HG03457 (cell line): ENCODE data around the gene PROX1.

Experiments used
- ATAC-seq: cut with Tn5 transposase; IDR thresholded peaks from one replicate; pipeline ENCODE4 v1.9.1; 2021; ENCODE audit warnings: moderate number of reproducible peaks; ENCODE audit not compliant: unreplicated experiment

The PROX1 gene

GRCh38 chr1:213997038-213997771 lies 9.4 kb downstream of the PROX1 start:
- no peak for ATAC-seq

GRCh38 chr1:213997772-213998107 lies 10.0 kb downstream of the PROX1 start:
- no peak for ATAC-seq

DNA sequence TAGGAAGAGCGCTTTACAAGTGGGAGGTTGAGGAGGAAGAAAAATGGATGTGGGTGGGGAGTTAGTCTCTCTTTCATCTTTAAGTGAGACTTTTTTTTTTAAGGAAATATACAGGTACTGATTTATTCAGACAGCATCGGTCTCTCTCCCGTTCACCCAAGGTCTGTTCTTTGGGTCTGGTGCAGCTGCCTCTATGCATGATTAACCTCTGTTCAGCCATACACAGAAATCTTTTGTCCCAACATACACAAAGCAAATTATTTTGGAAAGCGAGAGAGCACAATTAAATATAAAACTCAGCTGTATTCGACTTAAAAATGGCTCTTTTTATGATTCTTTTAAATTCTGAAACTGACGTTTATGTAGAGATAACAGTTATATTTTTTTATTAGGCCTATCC lies 11.0 kb downstream of the PROX1 start:
- ATAC-seq: no peak

DNA sequence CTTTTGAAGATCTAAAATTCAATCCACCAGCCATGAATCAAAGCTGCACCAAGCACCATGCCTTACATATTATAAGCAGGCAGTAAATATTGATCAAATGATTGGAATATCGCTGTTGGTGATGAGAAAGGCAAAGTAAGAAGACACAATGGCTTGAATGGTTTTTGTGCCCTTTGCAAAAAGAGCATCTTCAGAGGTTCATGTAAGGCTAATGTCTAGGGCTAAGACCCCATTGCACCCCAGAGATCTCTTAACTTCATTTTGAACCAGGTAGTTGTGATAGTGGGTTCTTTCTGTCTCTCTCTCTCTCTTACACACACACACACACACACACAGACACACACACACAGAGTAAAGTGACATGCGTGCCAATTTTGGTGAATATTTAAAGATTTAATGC lies 12.0 kb downstream of the PROX1 start:
- ATAC-seq: no peak

GRCh38 chr1:214002060-214002459 lies 14.3 kb downstream of the PROX1 start:
- no peak for ATAC-seq

- ATAC-seq: no peak
These were observed 14.7 kb downstream of the PROX1 start for GRCh38 chr1:214002472-214002871.

GRCh38 chr1:214003233-214003632 lies 15.5 kb downstream of the PROX1 start:
- ATAC-seq: no peak

DNA sequence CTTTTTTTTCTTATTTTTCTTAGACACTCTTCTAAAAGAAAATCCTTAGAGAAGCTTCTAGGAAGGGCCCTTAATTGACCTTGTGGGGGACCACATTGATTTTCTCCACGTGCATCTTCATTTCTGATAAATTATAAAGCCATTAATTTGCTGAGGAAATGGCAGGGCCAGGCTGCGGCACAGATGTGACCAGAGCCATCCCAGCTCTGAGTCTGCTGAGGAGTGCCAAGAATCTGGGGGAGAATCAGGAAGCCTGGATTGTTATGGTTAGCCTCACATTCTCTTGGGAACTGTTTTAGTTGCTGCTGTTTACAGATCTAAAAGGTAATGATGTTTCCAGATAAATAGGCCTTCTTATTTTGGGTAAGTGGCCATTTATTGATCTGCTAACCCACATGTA lies 16.2 kb downstream of the PROX1 start:
- ATAC-seq: no peak

GRCh38 chr1:214004795-214005194 lies 17.0 kb downstream of the PROX1 start:
- ATAC-seq: no peak

DNA sequence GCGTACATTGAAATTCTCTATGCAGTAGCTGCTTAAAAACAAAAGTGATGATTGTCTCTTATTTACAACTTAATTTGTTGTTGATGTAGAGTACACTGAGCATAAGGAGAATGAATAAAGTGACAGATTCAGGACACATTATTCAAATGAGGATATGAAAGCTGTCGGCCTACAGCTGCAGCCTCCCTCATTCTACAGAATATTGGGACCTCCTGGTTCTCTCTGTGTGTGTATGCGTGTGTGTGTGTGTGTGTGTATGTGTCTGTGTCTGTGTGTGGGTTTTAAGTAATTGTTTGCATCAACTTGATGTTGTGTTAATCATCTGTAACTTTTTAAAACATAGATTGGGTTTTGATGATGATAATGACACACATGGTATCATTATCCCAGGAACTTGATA lies 17.9 kb downstream of the PROX1 start:
- no peak for ATAC-seq

DNA sequence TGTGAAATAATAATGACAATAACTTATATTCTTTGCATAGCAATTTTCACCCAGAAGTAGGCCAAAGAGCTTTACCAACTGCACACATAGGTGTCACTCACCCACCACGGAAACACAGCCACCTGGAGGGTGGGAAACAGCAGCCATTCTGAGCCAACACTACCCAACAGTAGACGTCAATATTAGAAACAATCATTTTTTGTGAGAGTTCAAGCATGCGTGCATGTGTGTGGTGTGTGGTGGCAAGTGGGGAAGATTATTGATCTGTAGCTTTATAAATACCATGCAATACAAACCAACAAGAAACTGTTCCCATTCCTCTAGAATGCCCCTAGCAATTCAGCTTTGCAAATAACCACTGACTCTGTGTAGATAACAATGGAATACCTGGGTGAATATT lies 19.1 kb downstream of the PROX1 start:
- no peak for ATAC-seq

DNA sequence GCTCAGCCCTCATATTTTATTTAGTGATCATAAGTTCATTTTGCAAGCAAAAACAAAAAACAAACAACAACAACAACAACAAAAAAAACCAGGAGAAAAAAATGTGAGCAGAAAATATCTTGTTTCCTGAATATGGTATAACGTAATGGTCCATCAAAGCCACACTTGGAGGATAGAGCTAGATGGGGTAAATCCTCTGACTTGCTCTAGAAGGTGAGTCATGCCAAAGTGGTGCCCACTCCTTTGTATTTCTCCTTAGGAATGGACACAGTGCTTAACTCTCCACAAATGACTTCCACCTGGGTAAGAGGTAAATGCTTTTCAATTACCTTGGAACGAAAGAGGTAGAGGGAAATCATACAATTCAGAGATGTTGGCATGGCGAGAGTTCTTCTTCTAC lies 20.6 kb downstream of the PROX1 start:
- ATAC-seq: no peak

DNA sequence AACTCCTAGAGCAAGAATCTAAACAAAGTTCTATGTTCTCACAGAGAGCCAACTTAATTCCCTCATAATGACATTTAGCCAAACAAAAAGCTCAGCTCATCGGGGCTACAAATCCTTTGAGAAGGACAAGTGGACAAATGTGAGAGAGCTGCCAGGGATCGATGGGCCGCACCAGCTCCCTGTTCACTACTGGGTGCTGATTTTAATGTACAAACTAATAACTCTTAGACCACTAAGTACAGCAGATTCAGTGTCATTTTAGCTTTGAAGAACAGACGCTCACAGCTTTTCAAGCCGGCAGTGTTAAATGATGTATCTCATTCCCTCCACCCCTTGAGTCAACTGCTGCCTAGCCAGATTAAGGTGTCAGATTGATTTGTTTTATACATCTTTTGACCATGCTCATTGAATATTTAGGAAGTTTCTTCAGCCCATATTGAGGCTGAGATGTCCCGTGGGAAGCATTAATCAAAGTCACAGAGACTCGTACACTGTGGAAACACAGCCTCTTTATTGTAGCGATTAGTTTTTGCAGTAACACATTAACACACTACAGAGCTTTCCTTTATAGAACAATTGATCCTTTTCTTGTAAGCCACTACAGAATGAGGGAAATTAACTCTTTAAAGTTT lies 21.1 kb downstream of the PROX1 start:
- ATAC-seq: no peak

GRCh38 chr1:214009423-214010196 lies 21.8 kb downstream of the PROX1 start:
- no peak for ATAC-seq

GRCh38 chr1:214010197-214010573 lies 22.4 kb downstream of the PROX1 start:
- ATAC-seq: no peak

DNA sequence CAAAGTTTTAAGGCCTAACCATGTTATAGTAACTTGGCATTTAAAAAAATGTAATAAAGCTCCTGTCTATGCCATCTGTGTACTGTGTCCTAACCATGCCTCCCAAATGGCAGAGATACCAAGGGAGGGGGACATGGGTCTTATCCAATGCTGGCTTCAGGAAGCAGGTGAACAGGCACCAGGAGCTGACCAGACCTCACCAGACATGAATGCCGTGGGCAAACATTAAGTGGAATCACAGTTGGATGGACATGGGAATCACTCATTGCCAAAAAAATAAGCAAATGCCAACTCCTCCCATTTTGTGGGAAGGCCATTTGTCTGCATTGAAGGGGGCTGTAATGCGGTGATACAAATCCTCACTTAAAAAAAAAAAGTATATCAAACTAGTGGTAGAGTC lies 22.9 kb downstream of the PROX1 start:
- no peak for ATAC-seq

GRCh38 chr1:214012418-214012817 lies 24.6 kb downstream of the PROX1 start:
- no peak for ATAC-seq

DNA sequence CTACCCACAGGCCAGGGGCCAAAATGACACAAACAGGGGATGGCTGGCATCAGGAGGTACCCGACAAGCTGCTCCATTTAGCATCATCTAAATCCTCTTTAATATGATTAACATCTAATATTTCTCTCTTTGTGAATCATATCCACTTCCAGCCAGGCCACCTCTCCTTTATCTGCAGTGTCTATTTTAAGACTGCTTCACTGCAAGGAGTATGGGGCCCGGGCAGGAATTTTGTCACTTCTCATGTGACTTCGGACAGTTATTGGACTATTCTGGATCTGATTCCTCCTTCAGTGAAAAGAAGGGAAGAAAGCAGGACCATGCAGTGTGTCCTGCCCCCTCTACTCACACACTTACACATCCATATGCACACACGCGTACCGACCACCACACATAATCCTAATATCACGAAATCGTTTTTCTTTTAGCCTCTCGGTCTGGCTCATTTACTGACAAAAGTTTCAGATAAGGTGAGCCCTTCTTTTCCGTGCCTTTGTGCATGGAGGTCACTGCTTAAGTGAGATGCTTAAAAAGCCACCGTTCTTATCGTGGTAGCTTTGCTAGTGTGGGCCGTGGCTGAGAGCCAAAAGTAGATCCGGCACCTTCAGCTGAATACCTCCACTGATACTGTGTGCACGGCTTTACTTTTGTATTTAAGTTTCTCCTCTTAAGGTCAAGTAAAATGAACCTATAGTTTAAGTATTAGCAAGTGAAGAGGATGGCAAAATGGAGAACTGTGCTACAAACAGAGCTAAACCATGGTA lies 26.0 kb downstream of the PROX1 start:
- ATAC-seq: no peak

GRCh38 chr1:214014730-214015129 lies 27.0 kb downstream of the PROX1 start:
- ATAC-seq: no peak

DNA sequence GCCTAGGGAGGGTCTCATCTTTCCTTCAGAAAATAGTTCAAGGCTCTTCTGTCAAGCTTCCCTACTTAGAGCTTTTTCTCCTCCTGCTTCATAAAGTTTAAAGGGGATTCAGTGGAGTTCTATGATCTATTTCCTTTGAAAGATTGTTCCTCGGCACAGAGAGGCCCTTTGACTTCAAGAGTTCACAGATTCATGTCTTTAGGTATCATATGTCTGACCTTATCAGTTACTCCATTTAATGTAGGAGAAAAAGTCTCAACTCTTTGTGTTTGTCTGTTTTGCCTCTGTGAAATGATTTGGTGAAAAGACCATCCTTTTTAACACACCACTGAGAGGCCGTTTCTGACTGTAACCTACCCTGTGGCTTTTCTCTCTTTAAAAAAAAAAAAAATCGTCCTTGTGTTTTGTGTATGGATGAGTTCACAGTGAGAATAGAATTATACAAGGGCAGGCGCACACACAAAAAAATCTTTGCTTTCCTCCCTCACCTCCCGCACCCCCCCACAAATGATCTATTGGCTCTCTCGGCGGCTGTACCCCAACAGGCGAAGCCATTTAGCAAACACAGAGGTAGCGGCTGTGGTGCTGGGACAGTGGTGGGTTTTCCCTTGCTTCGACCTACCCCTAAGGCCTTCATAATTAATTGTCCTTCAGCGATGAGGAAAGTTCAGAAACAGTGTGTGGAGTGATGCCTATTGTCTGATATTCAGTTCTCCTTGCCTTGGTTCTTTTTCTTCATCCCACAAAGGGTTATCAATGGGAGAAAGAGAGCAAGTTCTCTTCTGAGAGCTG lies 29.6 kb downstream of the PROX1 start:
- no peak for ATAC-seq
